IMR-90 (cell line): ENCODE measurements around the gene RAP2A. TPM values are rescaled to one million over a fixed set of nuclear protein-coding genes. Genes with fewer than 3 reads are reported as not detected.

Experiments used
- ATAC-seq: fragments of 200-7000 bp; cut with Tn5 transposase; 2 replicates; pipeline ENCODE4 v1.9.1; 2020; ENCODE audit warnings: low read depth, mild to moderate bottlenecking, moderate library complexity
- BruUV-seq: library from RNA; stranded (reverse); fragments of 400-500 nt; replicated peaks from 2 replicates; lab custom pipeline; 2021; lab: Mats Ljungman, UMichigan
- CTCF ChIA-PET: fragments of 300-600 bp; formaldehyde crosslinking; extraction: SDS; loops from one replicate; lab custom pipeline; 2021; ENCODE audit warnings: antibody characterized with exemption; lab: Yijun Ruan, JAX
- POLR2A ChIA-PET: fragments of 300-600 bp; sonication (Branson Sonifier 250); formaldehyde crosslinking; loops from one replicate; lab custom pipeline; 2022; ENCODE audit warnings: antibody characterized with exemption; ENCODE audit not compliant: unreplicated experiment; lab: Charles Lee
- DNase-seq: peaks from one replicate; pipeline ENCODE4 v3.0.0; 2013
- H2AFZ ChIP-seq: replicated peaks from 2 replicates; pipeline ENCODE3; 2013; ENCODE audit warnings: low read length, mild to moderate bottlenecking; ENCODE audit not compliant: poor library complexity
- H2AK5ac ChIP-seq: 2 replicates; pipeline ENCODE4 v1.6.1; 2013; ENCODE audit warnings: low read depth, low read length, inconsistent platforms
- H2AK9ac ChIP-seq: replicated peaks from 2 replicates; pipeline ENCODE3; 2013; ENCODE audit warnings: mild to moderate bottlenecking, low read depth, low read length, moderate library complexity; ENCODE audit not compliant: poor library complexity
- H2BK120ac ChIP-seq: 2 replicates; pipeline ENCODE4 v1.6.1; 2013; ENCODE audit warnings: low read depth, low read length, inconsistent platforms
- H2BK15ac ChIP-seq: 3 replicates; pipeline ENCODE4 v1.6.1; 2013; ENCODE audit warnings: low read depth, low read length, inconsistent platforms
- H2BK20ac ChIP-seq: 2 replicates; pipeline ENCODE4 v1.6.1; 2013; ENCODE audit warnings: low read depth, mild to moderate bottlenecking, inconsistent platforms, low read length, moderate library complexity
- H2BK5ac ChIP-seq: 2 replicates; pipeline ENCODE4 v1.6.1; 2013; ENCODE audit warnings: mild to moderate bottlenecking, low read depth, low read length, inconsistent platforms; ENCODE audit not compliant: poor library complexity, severe bottlenecking
- H3K14ac ChIP-seq: replicated peaks from 2 replicates; pipeline ENCODE4 v1.6.1; 2013; ENCODE audit warnings: low read depth, low read length, inconsistent platforms
- H3K18ac ChIP-seq: 2 replicates; pipeline ENCODE4 v1.6.1; 2013; ENCODE audit warnings: low read depth, low read length, control low read depth
- H3K23ac ChIP-seq: 2 replicates; pipeline ENCODE4 v1.6.1; 2013; ENCODE audit warnings: low read depth, low read length, inconsistent platforms
- H3K27ac ChIP-seq: 2 replicates; pipeline ENCODE4 v1.5.1; 2013; ENCODE audit warnings: mild to moderate bottlenecking, control low read depth, low read length; ENCODE audit not compliant: insufficient read depth
- H3K27me3 ChIP-seq: 2 replicates; pipeline ENCODE4 v1.6.1; 2013; ENCODE audit warnings: low read length; ENCODE audit not compliant: control insufficient read depth, insufficient read depth
- H3K36me3 ChIP-seq: 2 replicates; pipeline ENCODE4 v1.6.1; 2013; ENCODE audit warnings: low read length, mixed read lengths; ENCODE audit not compliant: control insufficient read depth, insufficient read depth
- H3K4ac ChIP-seq: 2 replicates; pipeline ENCODE4 v1.6.1; 2013; ENCODE audit warnings: low read depth, low read length, inconsistent platforms
- H3K4me1 ChIP-seq: 2 replicates; pipeline ENCODE4 v1.6.1; 2013; ENCODE audit warnings: low read length, mixed read lengths; ENCODE audit not compliant: control insufficient read depth, insufficient read depth
- H3K4me2 ChIP-seq: 2 replicates; pipeline ENCODE4 v1.6.1; 2013; ENCODE audit warnings: low read depth, mild to moderate bottlenecking, control low read depth, low read length, moderate library complexity
- H3K4me3 ChIP-seq: 2 replicates; pipeline ENCODE4 v1.5.1; 2013; ENCODE audit warnings: low read depth, mild to moderate bottlenecking, control low read depth, low read length, moderate library complexity; ENCODE audit not compliant: insufficient read depth
- H3K56ac ChIP-seq: 2 replicates; pipeline ENCODE4 v1.6.1; 2013; ENCODE audit warnings: low read length, inconsistent platforms; ENCODE audit not compliant: insufficient read depth; ENCODE audit errors: extremely low read depth
- H3K79me1 ChIP-seq, 2 experiments: 2 replicates each; pipeline ENCODE4 v1.6.1; 2013; ENCODE audit warnings: low read length in 2 of 2, inconsistent platforms in 1 of 2, low read depth in 1 of 2
- H3K9ac ChIP-seq: 2 replicates; pipeline ENCODE4 v1.6.1; 2013; ENCODE audit warnings: low read depth, low read length, control low read depth
- H3K9me1 ChIP-seq: 2 replicates; pipeline ENCODE4 v1.6.1; 2013; ENCODE audit warnings: low read length, inconsistent platforms; ENCODE audit not compliant: insufficient read depth
- H3K9me3 ChIP-seq: 2 replicates; pipeline ENCODE4 v1.6.1; 2013; ENCODE audit warnings: low read length; ENCODE audit not compliant: control insufficient read depth, insufficient read depth
- H4K20me1 ChIP-seq: 2 replicates; pipeline ENCODE4 v1.6.1; 2013; ENCODE audit warnings: low read length, inconsistent platforms; ENCODE audit not compliant: insufficient read depth
- H4K5ac ChIP-seq: 2 replicates; pipeline ENCODE4 v1.6.1; 2013; ENCODE audit warnings: mild to moderate bottlenecking, low read depth, low read length, control low read depth
- H4K8ac ChIP-seq, 2 experiments: 2 replicates each; pipeline ENCODE4 v1.6.1; 2013; ENCODE audit warnings: low read depth in 2 of 2, low read length in 2 of 2, control low read depth in 1 of 2, inconsistent platforms in 1 of 2
- H4K91ac ChIP-seq: 2 replicates; pipeline ENCODE4 v1.6.1; 2013; ENCODE audit warnings: low read depth, low read length, inconsistent platforms; ENCODE audit not compliant: insufficient read depth
- FOS ChIP-seq: fragments of 150-350 bp; IDR thresholded peaks from 2 replicates; pipeline ENCODE4 v1.6.1; 2016; ENCODE audit warnings: low read depth, low read length
- MXI1 ChIP-seq: IDR thresholded peaks from 2 replicates; pipeline ENCODE4 v1.6.1; 2012; ENCODE audit warnings: low read depth, mild to moderate bottlenecking, low read length, moderate library complexity, borderline replicate concordance
- NFE2L2 ChIP-seq: fragments of 150-350 bp; IDR thresholded peaks from 2 replicates; pipeline ENCODE4 v1.6.1; 2016; ENCODE audit warnings: low read depth, mild to moderate bottlenecking, low read length
- RFX5 ChIP-seq: IDR thresholded peaks from 2 replicates; pipeline ENCODE4 v1.8.0; 2012; ENCODE audit warnings: low read depth, mild to moderate bottlenecking, low read length, moderate library complexity
- SMC3 ChIP-seq: fragments of 150-350 bp; IDR thresholded peaks from 2 replicates; pipeline ENCODE4 v1.6.1; 2016; ENCODE audit warnings: low read depth, mild to moderate bottlenecking, antibody characterized with exemption, low read length, moderate library complexity
- WGBS, 2 experiments: methylation state at CpG; one replicate each; pipeline versions ENCODE4 v1.1.5 to v1.1.7; 2013; ENCODE audit warnings: missing lambda C conversion rate in 2 of 2; ENCODE audit not compliant: insufficient read length in 1 of 2; ENCODE audit errors: extremely low coverage in 2 of 2; 5-methylcytosine and 5-hydroxymethylcytosine counted together
- dilution Hi-C: fragments of 300-500 bp; cut with HindIII; formaldehyde crosslinking; loops from one replicate; pipeline ENCODE4 v1.14.3; 2018; ENCODE audit warnings: low sequenced_read_pairs; ENCODE audit not compliant: unreplicated experiment
- in situ Hi-C: fragments of 300-500 bp; cut with MboI; formaldehyde crosslinking; loops from 3 replicates; pipeline ENCODE4 v1.14.3; 2019; ENCODE audit warnings: low sequenced_read_pairs, inconsistent platforms, mixed read lengths
- intact Hi-C: fragments of 100-400 bp; cut with micrococcal nuclease; formaldehyde crosslinking; loops from 2 replicates; pipeline ENCODE4 v1.10.0; 2022
- polyA plus RNA-seq, 3 experiments: library from polyadenylated mRNA; depleted of rRNA; stranded (reverse); fragments of >200 nt; gene quantifications; 2 replicates each; pipeline ENCODE4 v1.2.3, GENCODE V29; 2012; ENCODE audit warnings: low replicate concordance in 1 of 3
- total RNA-seq: library from RNA; depleted of rRNA; stranded (reverse); fragments of >200 nt; gene quantifications from 2 replicates; pipeline ENCODE4 v1.2.3, GENCODE V29; 2012

RAP2A gene
- total and polyA plus RNA-seq, 2 of the 4 experiments (the other 2 are of a cell fraction), result 6.4 to 21.0 TPM

DNA sequence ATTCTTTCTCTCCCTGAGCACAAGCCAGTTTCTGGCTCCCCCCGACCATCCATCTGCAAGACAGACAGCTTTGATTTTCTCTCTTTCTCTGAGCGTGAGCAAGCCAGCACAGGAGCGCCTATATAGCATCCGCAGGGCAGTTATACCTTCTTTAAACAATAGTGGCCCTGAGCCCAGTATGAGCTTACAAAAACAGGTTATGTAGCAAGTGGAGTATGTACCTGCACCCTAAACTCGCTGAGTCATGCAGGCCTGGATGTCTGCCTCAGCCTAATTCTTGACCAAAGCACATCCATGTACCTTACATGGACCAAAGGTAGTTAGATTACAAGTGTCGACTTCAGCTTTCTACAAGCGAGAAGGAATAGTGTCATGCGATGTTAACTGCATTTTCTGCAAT is 61.7 kb downstream of the RAP2A start:
- Histone ChIP-seq H3K4me2 (no peak overlapping the region), H4K8ac (no peak overlapping the region), H3K9me1 (peaks cover 5% of the 10 kb centered on the region; the same call in 1 of the 2 replicates), H2AK5ac (no peak overlapping the region), H3K36me3 (no peaks in the 10 kb centered on the region), H3K27ac (no peak overlapping the region), H2AK9ac (no peak overlapping the region), H2BK120ac (no peak overlapping the region), H3K4me3 (no peak overlapping the region), H3K79me1 (no peaks in the 10 kb centered on the region), H3K9me3 (no peaks in the 10 kb centered on the region), H3K23ac (no peak overlapping the region), H3K4ac (no peak overlapping the region), H4K91ac (no peak overlapping the region), H3K18ac (no peak overlapping the region), H3K56ac (no peak overlapping the region), H4K20me1 (no peaks in the 10 kb centered on the region), H2BK20ac (no peak overlapping the region), H4K5ac (no peak overlapping the region), H3K4me1 (0 out of 2 replicates have a peak, but pooled peaks cover 2% of the 10 kb centered on the region), H2BK5ac (no peak overlapping the region), H3K9ac (no peak overlapping the region), H2AFZ (no peak overlapping the region), H3K27me3 (no peaks in the 10 kb centered on the region), H3K14ac (no peak overlapping the region), H2BK15ac (no peak overlapping the region; the same call in 2 of the 3 replicates)
- TF ChIP-seq RFX5, result no peak
- no peak for TF ChIP-seq SMC3
- TF ChIP-seq MXI1, result no peak
- no peak for TF ChIP-seq FOS
- TF ChIP-seq NFE2L2, result peak; percentile 57
- DNase-seq (no peak), ATAC-seq (no peak)
- intact Hi-C loops, result no loop called here
- no TSS peak for BruUV-seq
- CTCF ChIA-PET, result no interaction called here
- dilution Hi-C loops, result no loop called here
- in situ Hi-C loops, result no loop called here
- WGBS, 2 experiments, result no CpG with 5 or more reads among the region's 8 CpGs
- POLR2A ChIA-PET, result no interaction called here
